GM21576 (cell line): ENCODE data around the gene PRICKLE2.

Source experiments
- ATAC-seq: cut with Tn5 transposase; IDR thresholded peaks from one replicate; pipeline ENCODE4 v1.9.1; 2021; ENCODE audit warnings: mild to moderate bottlenecking, moderate library complexity; ENCODE audit not compliant: unreplicated experiment

PRICKLE2 gene

GRCh38 chr3:64054488-64054887 lies 170.8 kb downstream of the PRICKLE2 start:
- no peak for ATAC-seq

GRCh38 chr3:64053581-64053980 lies 171.7 kb downstream of the PRICKLE2 start:
- no peak for ATAC-seq

- ATAC-seq, result no peak
Measured at GRCh38 chr3:64053117-64053516, 172.1 kb downstream of the PRICKLE2 start.

- no peak for ATAC-seq
Measured at GRCh38 chr3:64049832-64050231, 175.4 kb downstream of the PRICKLE2 start.

- ATAC-seq, result no peak
Measured at GRCh38 chr3:64049136-64049535, 176.1 kb downstream of the PRICKLE2 start.

GRCh38 chr3:64048631-64049061 lies 176.6 kb downstream of the PRICKLE2 start:
- ATAC-seq, result no peak

- no peak for ATAC-seq
Measured at GRCh38 chr3:64047787-64048186, 177.5 kb downstream of the PRICKLE2 start.

- ATAC-seq, result no peak
Measured at GRCh38 chr3:64046996-64047594, 178.2 kb downstream of the PRICKLE2 start.

- ATAC-seq, result no peak
Measured at GRCh38 chr3:64046592-64046991, 178.7 kb downstream of the PRICKLE2 start.

GRCh38 chr3:64042952-64043351 lies 182.3 kb downstream of the PRICKLE2 start:
- ATAC-seq, result no peak
